H9 (cell line): ENCODE measurements around the gene PPARG. TPM values are rescaled to one million over a fixed set of nuclear protein-coding genes. Genes with fewer than 3 reads are reported as not detected.

Experiments
- DNase-seq: peaks from one replicate; pipeline ENCODE4 v3.0.0-alpha.2; 2017
- H2AFZ ChIP-seq: one replicate; pipeline ENCODE4 v1.6.1; 2013; ENCODE audit warnings: mild to moderate bottlenecking, low read length, control low read depth, moderate library complexity
- H2AK5ac ChIP-seq: 2 replicates; pipeline ENCODE4 v1.6.1; 2013; ENCODE audit warnings: low read length, control low read depth, mixed read lengths; ENCODE audit not compliant: insufficient read length
- H2BK120ac ChIP-seq: one replicate; pipeline ENCODE4 v1.6.1; 2013; ENCODE audit warnings: low read depth, mild to moderate bottlenecking, low read length, control low read depth, inconsistent platforms; ENCODE audit not compliant: poor library complexity, severe bottlenecking
- H2BK12ac ChIP-seq: 2 replicates; pipeline ENCODE4 v1.6.1; 2013; ENCODE audit warnings: low read length, control low read depth, mixed read lengths, low read depth; ENCODE audit not compliant: insufficient read length
- H2BK15ac ChIP-seq: 2 replicates; pipeline ENCODE4 v1.6.1; 2013; ENCODE audit warnings: low read depth, low read length, control low read depth
- H2BK20ac ChIP-seq: one replicate; pipeline ENCODE4 v1.6.1; 2013; ENCODE audit warnings: low read depth, mild to moderate bottlenecking, low read length, control low read depth, inconsistent platforms; ENCODE audit not compliant: poor library complexity, severe bottlenecking
- H2BK5ac ChIP-seq: 2 replicates; pipeline ENCODE4 v1.6.1; 2013; ENCODE audit warnings: low read length, control low read depth, mixed read lengths; ENCODE audit not compliant: insufficient read length
- H3K14ac ChIP-seq: 2 replicates; pipeline ENCODE4 v1.6.1; 2013; ENCODE audit warnings: low read length, control low read depth; ENCODE audit not compliant: insufficient read depth
- H3K18ac ChIP-seq: 2 replicates; pipeline ENCODE4 v1.6.1; 2013; ENCODE audit warnings: low read depth, mild to moderate bottlenecking, mixed read lengths, low read length, control low read depth; ENCODE audit not compliant: insufficient read length
- H3K23ac ChIP-seq: 2 replicates; pipeline ENCODE4 v1.6.1; 2013; ENCODE audit warnings: low read length, control low read depth, mixed read lengths, low read depth; ENCODE audit not compliant: insufficient read length
- H3K23me2 ChIP-seq: 2 replicates; pipeline ENCODE4 v1.6.1; 2013; ENCODE audit warnings: low read depth, mild to moderate bottlenecking, mixed read lengths, low read length, control low read depth; ENCODE audit not compliant: insufficient read length, poor library complexity, severe bottlenecking
- H3K27ac ChIP-seq: 2 replicates; pipeline ENCODE4 v1.5.1; 2013; ENCODE audit warnings: low read length, control low read depth, mixed read lengths, low read depth; ENCODE audit not compliant: insufficient read length
- H3K27me3 ChIP-seq: 2 replicates; pipeline ENCODE4 v1.6.1; 2013; ENCODE audit warnings: low read length, control low read depth, inconsistent platforms; ENCODE audit not compliant: insufficient read depth
- H3K4ac ChIP-seq: 2 replicates; pipeline ENCODE4 v1.6.1; 2013; ENCODE audit warnings: low read depth, mild to moderate bottlenecking, control low read depth, inconsistent platforms, low read length, moderate library complexity
- H3K4me1 ChIP-seq: 2 replicates; pipeline ENCODE4 v1.6.1; 2013; ENCODE audit warnings: low read length, control low read depth, inconsistent platforms; ENCODE audit not compliant: insufficient read depth
- H3K4me2 ChIP-seq: 2 replicates; pipeline ENCODE4 v1.6.1; 2013; ENCODE audit warnings: low read length, control low read depth, mixed read lengths; ENCODE audit not compliant: insufficient read length, insufficient read depth
- H3K56ac ChIP-seq: 2 replicates; pipeline ENCODE4 v1.6.1; 2013; ENCODE audit warnings: low read depth, mild to moderate bottlenecking, mixed read lengths, low read length, control low read depth; ENCODE audit not compliant: insufficient read length
- H3K79me1 ChIP-seq: 2 replicates; pipeline ENCODE4 v1.6.1; 2013; ENCODE audit warnings: low read depth, mild to moderate bottlenecking, moderate library complexity, low read length, control low read depth, inconsistent platforms; ENCODE audit not compliant: insufficient read depth, poor library complexity, severe bottlenecking
- H3K79me2 ChIP-seq: 2 replicates; pipeline ENCODE4 v1.6.1; 2013; ENCODE audit warnings: low read length, control low read depth, inconsistent platforms; ENCODE audit not compliant: insufficient read depth
- H3K9ac ChIP-seq: 2 replicates; pipeline ENCODE4 v1.6.1; 2013; ENCODE audit warnings: low read length, control low read depth, mixed read lengths; ENCODE audit not compliant: insufficient read length; ENCODE audit errors: extremely low read depth
- H3K9me3 ChIP-seq: one replicate; pipeline ENCODE4 v1.6.1; 2013; ENCODE audit warnings: low read depth, low read length, inconsistent platforms; ENCODE audit not compliant: control insufficient read depth
- H3T11ph ChIP-seq: one replicate; pipeline ENCODE4 v1.6.1; 2013; ENCODE audit warnings: mild to moderate bottlenecking, low read length, control low read depth, inconsistent platforms
- H4K20me1 ChIP-seq: one replicate; pipeline ENCODE4 v1.6.1; 2013; ENCODE audit not compliant: control insufficient read depth, insufficient read length, insufficient read depth
- H4K5ac ChIP-seq: 2 replicates; pipeline ENCODE4 v1.6.1; 2013; ENCODE audit warnings: low read depth, mild to moderate bottlenecking, mixed read lengths, low read length, control low read depth; ENCODE audit not compliant: insufficient read length
- H4K8ac ChIP-seq: replicated peaks from 2 replicates; pipeline ENCODE4 v1.6.1; 2013; ENCODE audit warnings: low read length, control low read depth, mixed read lengths, low read depth; ENCODE audit not compliant: insufficient read length
- H4K91ac ChIP-seq: 2 replicates; pipeline ENCODE4 v1.6.1; 2013; ENCODE audit warnings: low read depth, mild to moderate bottlenecking, moderate library complexity, mixed read lengths, low read length, control low read depth; ENCODE audit not compliant: insufficient read length
- H3K27ac Mint-ChIP-seq, 3 experiments: 2 replicates in 2 of 3; 3 replicates in 1 of 3; pipeline ENCODE4 v1.8.0; 2020 to 2021; ENCODE audit warnings: mixed read lengths in 3 of 3, mild to moderate bottlenecking in 1 of 3, moderate library complexity in 1 of 3
- H3K27me3 Mint-ChIP-seq: 2 replicates; pipeline ENCODE4 v1.8.0; 2021; ENCODE audit warnings: low read depth, mild to moderate bottlenecking, moderate library complexity, mixed read lengths
- H3K36me3 Mint-ChIP-seq, 3 experiments: 2 replicates in 2 of 3; 3 replicates in 1 of 3; pipeline ENCODE4 v1.8.0; 2020 to 2021; ENCODE audit warnings: low read depth in 3 of 3, mixed read lengths in 3 of 3; ENCODE audit not compliant: insufficient read depth in 1 of 3
- H3K4me1 Mint-ChIP-seq, 2 experiments: 2 replicates each; pipeline ENCODE4 v1.8.0; 2020; ENCODE audit warnings: mixed read lengths in 2 of 2
- H3K4me3 Mint-ChIP-seq, 2 experiments: 2 replicates in 1 of 2; 3 replicates in 1 of 2; pipeline ENCODE4 v1.8.0; 2020 to 2021; ENCODE audit warnings: mild to moderate bottlenecking in 2 of 2, mixed read lengths in 2 of 2, moderate library complexity in 1 of 2
- H3K9me3 Mint-ChIP-seq, 2 experiments: 2 replicates in 1 of 2; 3 replicates in 1 of 2; pipeline ENCODE4 v1.8.0; 2020; ENCODE audit warnings: mild to moderate bottlenecking in 2 of 2, mixed read lengths in 2 of 2, moderate library complexity in 1 of 2
- WGBS: extraction: QIAGEN DNeasy Blood & Tissue Kit; methylation state at CpG from one replicate; pipeline ENCODE4 v1.1.7; 2013; ENCODE audit warnings: missing lambda C conversion rate, low lambda C conversion rate, mixed read lengths; ENCODE audit not compliant: insufficient read length; ENCODE audit errors: extremely low coverage; 5-methylcytosine and 5-hydroxymethylcytosine counted together
- total RNA-seq: library from RNA; stranded (reverse); gene quantifications from 2 replicates; pipeline ENCODE4 v1.2.1, GENCODE V29; 2021
- TF ChIP-seq, protein P1 (sequence below): fragments of 200-600 bp; sonication (generic); conservative IDR thresholded peaks from 3 replicates; pipeline ENCODE4 v1.8.0; 2021; ENCODE audit warnings: antibody characterized with exemption, mild to moderate bottlenecking

Gene PPARG
- total RNA-seq, 1 experiment from 2014 or later = 0.42 TPM

DNA sequence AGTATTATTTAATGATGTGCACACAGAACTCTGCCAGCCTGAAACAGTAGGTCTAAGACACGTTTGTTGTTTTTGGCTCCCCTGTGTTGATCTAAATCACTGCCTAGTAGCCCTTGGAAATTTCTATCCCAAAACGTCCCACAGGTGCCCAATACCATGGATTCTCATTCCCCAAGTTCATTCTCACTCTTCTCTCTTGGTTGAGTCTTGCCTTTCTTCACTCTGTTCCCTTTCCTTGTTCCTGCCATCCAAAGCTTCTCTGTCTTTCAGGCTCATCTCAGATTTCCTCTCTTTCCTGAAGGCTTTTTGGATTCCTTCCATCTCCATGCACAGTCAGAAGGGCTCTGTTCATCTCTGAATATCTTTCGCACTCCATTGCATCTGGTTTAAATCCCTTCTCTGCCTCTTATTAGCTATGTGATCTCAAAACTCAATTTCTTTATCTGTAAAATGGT lies 54.2 kb downstream of the PPARG start:
- Histone ChIP-seq H3K9me3 (no peaks in the 10 kb centered on the region), H2AFZ (no peak overlapping the region), H2BK120ac (no peak overlapping the region), H3K14ac (no peak overlapping the region), H3T11ph (no peak overlapping the region), H3K4ac (no peak overlapping the region), H4K8ac (no peak overlapping the region), H2BK12ac (no peak overlapping the region), H2BK20ac (no peak overlapping the region), H4K91ac (no peak overlapping the region), H3K18ac (no peak overlapping the region), H3K79me1 (no peaks in the 10 kb centered on the region), H3K9ac (no peak overlapping the region), H3K23ac (no peak overlapping the region), H3K4me2 (no peak overlapping the region), H3K27ac (no peak overlapping the region), H3K27me3 (no peaks in the 10 kb centered on the region), H3K79me2 (no peaks in the 10 kb centered on the region), H4K20me1 (no peaks in the 10 kb centered on the region), H3K23me2 (no peaks in the 10 kb centered on the region), H3K4me1 (no peaks in the 10 kb centered on the region), H2AK5ac (no peak overlapping the region), H2BK15ac (no peak overlapping the region), H4K5ac (no peak overlapping the region), H2BK5ac (no peak overlapping the region), H3K56ac (no peak overlapping the region)
- no peak overlapping the region for H3K27ac Mint-ChIP-seq
- peaks cover 4% of the 10 kb centered on the region for H3K27me3 Mint-ChIP-seq
- H3K4me3 Mint-ChIP-seq = no peak overlapping the region
- no peak for DNase-seq
- no peaks in the 10 kb centered on the region for H3K9me3 Mint-ChIP-seq
- WGBS = no CpG with 5 or more reads among the region's 3 CpGs
- TF ChIP-seq, protein P1, sequence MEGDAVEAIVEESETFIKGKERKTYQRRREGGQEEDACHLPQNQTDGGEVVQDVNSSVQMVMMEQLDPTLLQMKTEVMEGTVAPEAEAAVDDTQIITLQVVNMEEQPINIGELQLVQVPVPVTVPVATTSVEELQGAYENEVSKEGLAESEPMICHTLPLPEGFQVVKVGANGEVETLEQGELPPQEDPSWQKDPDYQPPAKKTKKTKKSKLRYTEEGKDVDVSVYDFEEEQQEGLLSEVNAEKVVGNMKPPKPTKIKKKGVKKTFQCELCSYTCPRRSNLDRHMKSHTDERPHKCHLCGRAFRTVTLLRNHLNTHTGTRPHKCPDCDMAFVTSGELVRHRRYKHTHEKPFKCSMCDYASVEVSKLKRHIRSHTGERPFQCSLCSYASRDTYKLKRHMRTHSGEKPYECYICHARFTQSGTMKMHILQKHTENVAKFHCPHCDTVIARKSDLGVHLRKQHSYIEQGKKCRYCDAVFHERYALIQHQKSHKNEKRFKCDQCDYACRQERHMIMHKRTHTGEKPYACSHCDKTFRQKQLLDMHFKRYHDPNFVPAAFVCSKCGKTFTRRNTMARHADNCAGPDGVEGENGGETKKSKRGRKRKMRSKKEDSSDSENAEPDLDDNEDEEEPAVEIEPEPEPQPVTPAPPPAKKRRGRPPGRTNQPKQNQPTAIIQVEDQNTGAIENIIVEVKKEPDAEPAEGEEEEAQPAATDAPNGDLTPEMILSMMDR = no peak
- no peaks in the 10 kb centered on the region for H3K36me3 Mint-ChIP-seq
- no peaks in the 10 kb centered on the region for H3K4me1 Mint-ChIP-seq
